IMR-90 (cell line): Measurements from ENCODE around the gene ACSF2. TPM values are rescaled to one million over a fixed set of nuclear protein-coding genes. Genes with fewer than 3 reads are reported as not detected.

ENCODE experiments used
- ATAC-seq: fragments of 200-7000 bp; cut with Tn5 transposase; 2 replicates; pipeline ENCODE4 v1.9.1; 2020; ENCODE audit warnings: low read depth, mild to moderate bottlenecking, moderate library complexity
- BruUV-seq: library from RNA; stranded (reverse); fragments of 400-500 nt; replicated peaks from 2 replicates; lab custom pipeline; 2021; lab: Mats Ljungman, UMichigan
- CTCF ChIA-PET: fragments of 300-600 bp; formaldehyde crosslinking; extraction: SDS; loops from one replicate; lab custom pipeline; 2021; ENCODE audit warnings: antibody characterized with exemption; lab: Yijun Ruan, JAX
- POLR2A ChIA-PET: fragments of 300-600 bp; sonication (Branson Sonifier 250); formaldehyde crosslinking; loops from one replicate; lab custom pipeline; 2022; ENCODE audit warnings: antibody characterized with exemption; ENCODE audit not compliant: unreplicated experiment; lab: Charles Lee
- DNase-seq: peaks from one replicate; pipeline ENCODE4 v3.0.0; 2013
- H2AFZ ChIP-seq: replicated peaks from 2 replicates; pipeline ENCODE3; 2013; ENCODE audit warnings: low read length, mild to moderate bottlenecking; ENCODE audit not compliant: poor library complexity
- H2AK5ac ChIP-seq: 2 replicates; pipeline ENCODE4 v1.6.1; 2013; ENCODE audit warnings: low read depth, low read length, inconsistent platforms
- H2AK9ac ChIP-seq: replicated peaks from 2 replicates; pipeline ENCODE3; 2013; ENCODE audit warnings: mild to moderate bottlenecking, low read depth, low read length, moderate library complexity; ENCODE audit not compliant: poor library complexity
- H2BK120ac ChIP-seq: 2 replicates; pipeline ENCODE4 v1.6.1; 2013; ENCODE audit warnings: low read depth, low read length, inconsistent platforms
- H2BK15ac ChIP-seq: 3 replicates; pipeline ENCODE4 v1.6.1; 2013; ENCODE audit warnings: low read depth, low read length, inconsistent platforms
- H2BK20ac ChIP-seq: 2 replicates; pipeline ENCODE4 v1.6.1; 2013; ENCODE audit warnings: low read depth, mild to moderate bottlenecking, inconsistent platforms, low read length, moderate library complexity
- H2BK5ac ChIP-seq: 2 replicates; pipeline ENCODE4 v1.6.1; 2013; ENCODE audit warnings: mild to moderate bottlenecking, low read depth, low read length, inconsistent platforms; ENCODE audit not compliant: poor library complexity, severe bottlenecking
- H3K14ac ChIP-seq: replicated peaks from 2 replicates; pipeline ENCODE4 v1.6.1; 2013; ENCODE audit warnings: low read depth, low read length, inconsistent platforms
- H3K18ac ChIP-seq: 2 replicates; pipeline ENCODE4 v1.6.1; 2013; ENCODE audit warnings: low read depth, low read length, control low read depth
- H3K23ac ChIP-seq: 2 replicates; pipeline ENCODE4 v1.6.1; 2013; ENCODE audit warnings: low read depth, low read length, inconsistent platforms
- H3K27ac ChIP-seq: 2 replicates; pipeline ENCODE4 v1.5.1; 2013; ENCODE audit warnings: mild to moderate bottlenecking, control low read depth, low read length; ENCODE audit not compliant: insufficient read depth
- H3K27me3 ChIP-seq: 2 replicates; pipeline ENCODE4 v1.6.1; 2013; ENCODE audit warnings: low read length; ENCODE audit not compliant: control insufficient read depth, insufficient read depth
- H3K36me3 ChIP-seq: 2 replicates; pipeline ENCODE4 v1.6.1; 2013; ENCODE audit warnings: low read length, mixed read lengths; ENCODE audit not compliant: control insufficient read depth, insufficient read depth
- H3K4ac ChIP-seq: 2 replicates; pipeline ENCODE4 v1.6.1; 2013; ENCODE audit warnings: low read depth, low read length, inconsistent platforms
- H3K4me1 ChIP-seq: 2 replicates; pipeline ENCODE4 v1.6.1; 2013; ENCODE audit warnings: low read length, mixed read lengths; ENCODE audit not compliant: control insufficient read depth, insufficient read depth
- H3K4me2 ChIP-seq: 2 replicates; pipeline ENCODE4 v1.6.1; 2013; ENCODE audit warnings: low read depth, mild to moderate bottlenecking, control low read depth, low read length, moderate library complexity
- H3K4me3 ChIP-seq: 2 replicates; pipeline ENCODE4 v1.5.1; 2013; ENCODE audit warnings: low read depth, mild to moderate bottlenecking, control low read depth, low read length, moderate library complexity; ENCODE audit not compliant: insufficient read depth
- H3K56ac ChIP-seq: 2 replicates; pipeline ENCODE4 v1.6.1; 2013; ENCODE audit warnings: low read length, inconsistent platforms; ENCODE audit not compliant: insufficient read depth; ENCODE audit errors: extremely low read depth
- H3K79me1 ChIP-seq, 2 experiments: 2 replicates each; pipeline ENCODE4 v1.6.1; 2013; ENCODE audit warnings: low read length in 2 of 2, inconsistent platforms in 1 of 2, low read depth in 1 of 2
- H3K9ac ChIP-seq: 2 replicates; pipeline ENCODE4 v1.6.1; 2013; ENCODE audit warnings: low read depth, low read length, control low read depth
- H3K9me1 ChIP-seq: 2 replicates; pipeline ENCODE4 v1.6.1; 2013; ENCODE audit warnings: low read length, inconsistent platforms; ENCODE audit not compliant: insufficient read depth
- H3K9me3 ChIP-seq: 2 replicates; pipeline ENCODE4 v1.6.1; 2013; ENCODE audit warnings: low read length; ENCODE audit not compliant: control insufficient read depth, insufficient read depth
- H4K20me1 ChIP-seq: 2 replicates; pipeline ENCODE4 v1.6.1; 2013; ENCODE audit warnings: low read length, inconsistent platforms; ENCODE audit not compliant: insufficient read depth
- H4K5ac ChIP-seq: 2 replicates; pipeline ENCODE4 v1.6.1; 2013; ENCODE audit warnings: mild to moderate bottlenecking, low read depth, low read length, control low read depth
- H4K8ac ChIP-seq, 2 experiments: 2 replicates each; pipeline ENCODE4 v1.6.1; 2013; ENCODE audit warnings: low read depth in 2 of 2, low read length in 2 of 2, control low read depth in 1 of 2, inconsistent platforms in 1 of 2
- H4K91ac ChIP-seq: 2 replicates; pipeline ENCODE4 v1.6.1; 2013; ENCODE audit warnings: low read depth, low read length, inconsistent platforms; ENCODE audit not compliant: insufficient read depth
- BHLHE40 ChIP-seq: fragments of 150-350 bp; IDR thresholded peaks from 2 replicates; pipeline ENCODE4 v1.6.1; 2016; ENCODE audit warnings: mild to moderate bottlenecking, low read depth, low read length
- CEBPB ChIP-seq: IDR thresholded peaks from 2 replicates; pipeline ENCODE4 v1.6.1; 2012; ENCODE audit warnings: low read depth, low read length, improper control_type of control experiment
- CHD1 ChIP-seq: IDR thresholded peaks from 2 replicates; pipeline ENCODE4 v1.6.1; 2012; ENCODE audit warnings: low read depth, low read length, improper control_type of control experiment
- MAFK ChIP-seq: IDR thresholded peaks from 2 replicates; pipeline ENCODE4 v1.6.1; 2012; ENCODE audit warnings: low read depth, low read length, improper control_type of control experiment
- MAZ ChIP-seq: IDR thresholded peaks from 2 replicates; pipeline ENCODE4 v1.6.1; 2012; ENCODE audit warnings: low read depth, mild to moderate bottlenecking, low read length, improper control_type of control experiment, moderate library complexity, borderline replicate concordance
- RAD21 ChIP-seq: IDR thresholded peaks from 2 replicates; pipeline ENCODE4 v1.6.1; 2012; ENCODE audit warnings: low read length, improper control_type of control experiment
- SMC3 ChIP-seq: fragments of 150-350 bp; IDR thresholded peaks from 2 replicates; pipeline ENCODE4 v1.6.1; 2016; ENCODE audit warnings: low read depth, mild to moderate bottlenecking, antibody characterized with exemption, low read length, moderate library complexity
- WGBS, 2 experiments: methylation state at CpG; one replicate each; pipeline versions ENCODE4 v1.1.5 to v1.1.7; 2013; ENCODE audit warnings: missing lambda C conversion rate in 2 of 2; ENCODE audit not compliant: insufficient read length in 1 of 2; ENCODE audit errors: extremely low coverage in 2 of 2; 5-methylcytosine and 5-hydroxymethylcytosine counted together
- dilution Hi-C: fragments of 300-500 bp; cut with HindIII; formaldehyde crosslinking; loops from one replicate; pipeline ENCODE4 v1.14.3; 2018; ENCODE audit warnings: low sequenced_read_pairs; ENCODE audit not compliant: unreplicated experiment
- in situ Hi-C: fragments of 300-500 bp; cut with MboI; formaldehyde crosslinking; loops from 3 replicates; pipeline ENCODE4 v1.14.3; 2019; ENCODE audit warnings: low sequenced_read_pairs, inconsistent platforms, mixed read lengths
- intact Hi-C: fragments of 100-400 bp; cut with micrococcal nuclease; formaldehyde crosslinking; loops from 2 replicates; pipeline ENCODE4 v1.10.0; 2022
- polyA plus RNA-seq, 3 experiments: library from polyadenylated mRNA; depleted of rRNA; stranded (reverse); fragments of >200 nt; gene quantifications; 2 replicates each; pipeline ENCODE4 v1.2.3, GENCODE V29; 2012; ENCODE audit warnings: low replicate concordance in 1 of 3
- total RNA-seq: library from RNA; depleted of rRNA; stranded (reverse); fragments of >200 nt; gene quantifications from 2 replicates; pipeline ENCODE4 v1.2.3, GENCODE V29; 2012
- TF ChIP-seq, protein P1 (sequence below): fragments of 150-350 bp; IDR thresholded peaks from 2 replicates; pipeline ENCODE4 v1.6.1; 2016; ENCODE audit warnings: low read depth, mild to moderate bottlenecking, low read length, moderate library complexity, borderline replicate concordance

The ACSF2 gene
- total and polyA plus RNA-seq, 2 of the 4 experiments (the other 2 are of a cell fraction) = 18.5 to 27.2 TPM

DNA sequence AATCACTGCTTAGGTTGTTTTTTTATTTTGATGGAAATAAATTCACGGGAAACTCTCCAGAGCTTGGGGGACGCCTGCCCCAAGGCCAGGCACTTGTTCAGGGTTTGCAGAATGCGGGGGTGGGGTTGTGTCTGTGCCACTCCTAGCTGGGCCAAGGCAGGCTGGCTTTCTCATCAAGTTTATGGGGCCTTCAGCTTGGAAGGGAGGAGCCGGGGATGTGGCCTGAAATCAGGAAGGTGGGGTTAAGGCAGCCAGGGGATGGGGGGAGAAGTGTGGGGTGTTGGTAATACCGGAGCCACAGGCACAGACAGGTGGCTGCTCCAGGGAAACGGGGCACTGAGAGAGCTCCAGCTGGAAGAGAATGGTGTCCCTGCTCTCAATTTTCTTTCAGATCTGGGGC is 44.4 kb downstream of the ACSF2 start:
- H3K56ac ChIP-seq = no peak overlapping the region
- H4K91ac ChIP-seq = no peak overlapping the region
- no peak overlapping the region for H4K8ac ChIP-seq
- no peak overlapping the region for H2BK15ac ChIP-seq
- no peaks in the 10 kb centered on the region; the same call in 1 of the 2 replicates for H4K20me1 ChIP-seq
- H3K36me3 ChIP-seq = peaks cover 14% of the 10 kb centered on the region; the same call in 1 of the 2 replicates
- POLR2A ChIA-PET = no interaction called here
- H3K9me3 ChIP-seq = no peaks in the 10 kb centered on the region
- H2BK20ac ChIP-seq = no peak overlapping the region
- no peak overlapping the region for H3K27ac ChIP-seq
- TF ChIP-seq MAZ = no peak
- TF ChIP-seq MAFK = no peak
- no peak for TF ChIP-seq CHD1
- no peak for TF ChIP-seq CEBPB
- no peak for TF ChIP-seq SMC3
- no peak for TF ChIP-seq BHLHE40
- TF ChIP-seq RAD21 = no peak
- TF ChIP-seq, protein P1, sequence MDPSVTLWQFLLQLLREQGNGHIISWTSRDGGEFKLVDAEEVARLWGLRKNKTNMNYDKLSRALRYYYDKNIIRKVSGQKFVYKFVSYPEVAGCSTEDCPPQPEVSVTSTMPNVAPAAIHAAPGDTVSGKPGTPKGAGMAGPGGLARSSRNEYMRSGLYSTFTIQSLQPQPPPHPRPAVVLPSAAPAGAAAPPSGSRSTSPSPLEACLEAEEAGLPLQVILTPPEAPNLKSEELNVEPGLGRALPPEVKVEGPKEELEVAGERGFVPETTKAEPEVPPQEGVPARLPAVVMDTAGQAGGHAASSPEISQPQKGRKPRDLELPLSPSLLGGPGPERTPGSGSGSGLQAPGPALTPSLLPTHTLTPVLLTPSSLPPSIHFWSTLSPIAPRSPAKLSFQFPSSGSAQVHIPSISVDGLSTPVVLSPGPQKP = no peak
- no peak overlapping the region for H3K23ac ChIP-seq
- no peak overlapping the region for H3K4ac ChIP-seq
- H3K4me3 ChIP-seq = no peak overlapping the region
- H3K4me2 ChIP-seq = no peak overlapping the region
- in situ Hi-C loops = no loop called here
- no peak overlapping the region for H2AFZ ChIP-seq
- no peaks in the 10 kb centered on the region for H3K79me1 ChIP-seq
- no TSS peak for BruUV-seq
- H2AK5ac ChIP-seq = no peak overlapping the region
- no peak overlapping the region for H2BK5ac ChIP-seq
- dilution Hi-C loops = no loop called here
- peaks cover 2% of the 10 kb centered on the region for H3K4me1 ChIP-seq
- DNase-seq (no peak), ATAC-seq (no peak)
- 60% methylated on average over 2 of the region's 6 CpGs; no CpG with 5 or more reads in 1 of the 2 experiments for whole genome bisulfite sequencing, 2 experiments
- H3K14ac ChIP-seq = no peak overlapping the region
- H3K9ac ChIP-seq = no peak overlapping the region
- peak overlapping the region; percentile 5 for H2AK9ac ChIP-seq
- intact Hi-C loops = no loop called here
- no peaks in the 10 kb centered on the region for H3K9me1 ChIP-seq
- CTCF ChIA-PET = no interaction called here
- H4K5ac ChIP-seq = no peak overlapping the region
- H3K18ac ChIP-seq = no peak overlapping the region
- H3K27me3 ChIP-seq = peaks cover 27% of the 10 kb centered on the region
- H2BK120ac ChIP-seq = no peak overlapping the region
